ENCODE results near the gene RNF19B.
"Not testable (repeated sequence)": the region's sequence is repeated elsewhere in the genome, so short reads cannot be mapped to it uniquely, and the experiment has no call there.

The RNF19B gene

GRCh38 chr1:32964461-32965250 lies at the start of gene RNF19B:
RNF19B (minus strand) TSS chr1:32964809; CDS start chr1:32964685, 124 bp downstream.
- DNase-seq (ENCODE audit: low spot score) = peak; percentile 95

GRCh38 chr1:33013791-33014190 lies 49.2 kb upstream of the RNF19B start:
- no peak for DNase-seq (ENCODE audit: low spot score)

GRCh38 chr1:33012165-33012564 lies 47.6 kb upstream of the RNF19B start:
- DNase-seq (ENCODE audit: low spot score) = no peak

- DNase-seq (ENCODE audit: low spot score) = no peak
Measured at GRCh38 chr1:33010932-33011731, 46.5 kb upstream of the RNF19B start.

GRCh38 chr1:33009561-33009960 lies 45.0 kb upstream of the RNF19B start:
- no peak for DNase-seq (ENCODE audit: low spot score)

- no peak for DNase-seq (ENCODE audit: low spot score)
Measured at GRCh38 chr1:33008051-33008914, 43.7 kb upstream of the RNF19B start.

GRCh38 chr1:33007190-33008050 lies 42.8 kb upstream of the RNF19B start:
- DNase-seq (ENCODE audit: low spot score) = peak; percentile 32

- no peak for DNase-seq (ENCODE audit: low spot score)
Measured at GRCh38 chr1:33005838-33006421, 41.3 kb upstream of the RNF19B start.

- no peak for DNase-seq (ENCODE audit: low spot score)
Measured at GRCh38 chr1:33005117-33005837, 40.7 kb upstream of the RNF19B start.

- DNase-seq (ENCODE audit: low spot score) = no peak
Measured at GRCh38 chr1:33004613-33005012, 40.0 kb upstream of the RNF19B start.

DNA sequence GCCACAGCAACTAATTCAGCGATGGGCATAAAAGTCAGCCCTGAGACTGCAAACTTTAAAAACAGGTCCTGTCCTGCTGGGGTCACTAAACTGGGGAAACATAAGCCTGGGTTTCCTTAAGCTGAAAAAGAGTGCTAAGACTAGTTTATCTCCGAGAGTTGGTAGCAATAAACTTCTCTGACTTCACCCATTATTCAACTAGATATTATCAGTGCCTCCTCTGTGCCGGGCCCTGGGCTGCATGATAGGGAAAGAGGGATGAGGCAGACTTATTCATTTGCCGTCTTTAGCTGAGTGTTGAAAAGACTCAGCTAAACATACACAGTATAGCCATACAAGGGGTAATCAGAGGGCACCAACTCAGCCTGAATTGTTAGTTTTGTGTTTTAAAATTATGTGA lies 39.0 kb upstream of the RNF19B start:
- DNase-seq (ENCODE audit: low spot score) = no peak

DNA sequence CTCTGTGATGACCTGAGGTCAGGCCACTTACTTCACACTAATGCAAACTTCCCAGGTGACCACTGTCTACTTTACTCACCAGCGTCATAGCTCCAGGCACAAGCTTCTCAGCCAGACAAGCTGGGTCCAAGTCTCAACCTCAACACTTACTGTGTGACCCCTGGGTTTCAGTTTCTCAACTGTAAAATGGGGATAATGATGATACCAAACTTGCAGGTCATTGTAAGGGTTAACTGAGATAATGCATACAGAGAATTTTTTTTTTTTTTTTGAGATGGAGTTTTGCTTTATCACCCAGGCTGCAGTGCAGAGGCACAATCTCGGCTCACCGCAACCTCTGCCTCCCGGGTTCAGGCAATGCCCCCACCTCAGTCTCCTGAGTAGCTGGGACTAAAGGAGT lies 37.4 kb upstream of the RNF19B start:
- DNase-seq (ENCODE audit: low spot score) = no peak

DNA sequence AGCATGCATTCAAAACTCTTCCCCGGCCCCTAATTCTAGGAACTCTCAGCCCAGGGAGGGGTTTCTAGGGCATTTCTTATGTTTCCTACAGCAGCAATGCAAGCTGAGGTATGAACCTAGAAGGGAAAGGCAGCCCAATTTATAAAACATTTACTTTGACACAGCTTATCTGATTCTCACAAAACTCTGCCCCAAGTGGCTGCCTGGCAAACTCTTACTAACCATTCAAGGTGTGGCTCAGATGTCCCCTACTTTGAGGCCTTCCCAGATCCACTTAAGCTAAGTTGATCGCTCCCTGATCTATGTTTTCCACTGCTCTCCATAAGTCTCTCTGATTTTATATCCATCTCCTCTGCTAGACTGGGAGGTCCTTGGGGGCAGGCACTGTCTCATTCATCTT lies 36.7 kb upstream of the RNF19B start:
- DNase-seq (ENCODE audit: low spot score) = no peak

- no peak for DNase-seq (ENCODE audit: low spot score)
Measured at GRCh38 chr1:33000427-33001026, 35.9 kb upstream of the RNF19B start.

DNA sequence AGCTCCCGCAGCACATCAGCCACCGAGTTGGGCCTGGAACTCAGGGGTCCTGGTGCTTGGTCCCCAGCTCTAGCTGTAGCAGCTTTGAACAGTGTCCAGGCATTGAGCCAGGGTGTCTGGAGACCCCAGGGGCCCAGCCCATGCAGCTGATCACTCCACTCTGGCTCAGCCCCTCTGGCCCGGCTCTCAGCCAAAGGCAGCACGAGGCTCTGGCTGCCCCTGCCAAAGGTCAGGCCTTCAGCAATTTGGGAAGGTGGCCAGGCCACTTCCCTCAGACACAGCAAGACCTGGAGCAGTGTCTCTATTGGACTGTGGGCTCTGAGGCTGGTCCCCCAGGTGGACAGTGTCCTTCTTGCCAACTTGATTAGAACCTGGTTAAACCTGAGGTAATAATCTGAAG lies 34.4 kb upstream of the RNF19B start:
- no peak for DNase-seq (ENCODE audit: low spot score)

- no peak for DNase-seq (ENCODE audit: low spot score)
Measured at GRCh38 chr1:32998064-32998463, 33.5 kb upstream of the RNF19B start.

DNA sequence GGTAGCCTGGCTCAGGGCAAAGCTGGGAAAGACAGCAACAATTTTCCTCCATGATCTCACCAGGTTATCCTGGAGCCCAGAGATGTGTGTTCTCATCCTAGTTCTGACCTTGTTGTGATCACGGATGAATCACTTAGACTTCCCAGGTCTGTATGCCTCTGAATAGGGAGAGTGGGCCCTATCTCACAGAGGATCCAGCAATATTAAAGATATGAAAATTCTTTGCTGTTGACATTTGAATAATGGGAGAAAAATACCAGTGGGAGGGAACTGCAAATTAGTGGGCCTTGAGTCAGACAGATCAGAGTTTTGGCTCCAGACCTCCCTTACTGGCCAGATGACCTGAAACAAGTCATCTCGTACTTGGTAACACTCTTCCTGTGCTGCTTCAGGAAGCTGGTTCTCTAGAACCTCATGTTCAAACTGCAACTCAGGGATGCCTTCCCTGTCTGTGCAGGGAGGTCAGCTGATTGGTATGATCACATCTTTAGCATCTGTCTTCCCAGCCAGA lies 32.8 kb upstream of the RNF19B start:
- DNase-seq (ENCODE audit: low spot score) = no peak

DNA sequence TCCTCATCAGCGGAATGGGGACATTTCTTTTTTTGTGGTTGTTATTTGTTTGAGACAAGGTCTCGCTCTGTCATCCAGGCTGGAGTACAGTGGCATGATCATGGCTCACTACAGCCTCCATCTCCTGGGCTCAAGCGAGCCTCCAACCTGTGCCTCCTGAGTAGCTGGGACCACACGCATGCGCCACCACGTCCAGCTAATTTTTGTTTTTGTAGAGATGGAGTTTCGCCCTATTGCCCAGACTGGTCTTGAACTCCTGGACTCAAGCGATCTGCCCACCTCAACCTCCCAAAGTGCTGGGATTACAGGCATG lies 28.7 kb upstream of the RNF19B start:
- not testable (repeated sequence) for DNase-seq (ENCODE audit: low spot score)

DNA sequence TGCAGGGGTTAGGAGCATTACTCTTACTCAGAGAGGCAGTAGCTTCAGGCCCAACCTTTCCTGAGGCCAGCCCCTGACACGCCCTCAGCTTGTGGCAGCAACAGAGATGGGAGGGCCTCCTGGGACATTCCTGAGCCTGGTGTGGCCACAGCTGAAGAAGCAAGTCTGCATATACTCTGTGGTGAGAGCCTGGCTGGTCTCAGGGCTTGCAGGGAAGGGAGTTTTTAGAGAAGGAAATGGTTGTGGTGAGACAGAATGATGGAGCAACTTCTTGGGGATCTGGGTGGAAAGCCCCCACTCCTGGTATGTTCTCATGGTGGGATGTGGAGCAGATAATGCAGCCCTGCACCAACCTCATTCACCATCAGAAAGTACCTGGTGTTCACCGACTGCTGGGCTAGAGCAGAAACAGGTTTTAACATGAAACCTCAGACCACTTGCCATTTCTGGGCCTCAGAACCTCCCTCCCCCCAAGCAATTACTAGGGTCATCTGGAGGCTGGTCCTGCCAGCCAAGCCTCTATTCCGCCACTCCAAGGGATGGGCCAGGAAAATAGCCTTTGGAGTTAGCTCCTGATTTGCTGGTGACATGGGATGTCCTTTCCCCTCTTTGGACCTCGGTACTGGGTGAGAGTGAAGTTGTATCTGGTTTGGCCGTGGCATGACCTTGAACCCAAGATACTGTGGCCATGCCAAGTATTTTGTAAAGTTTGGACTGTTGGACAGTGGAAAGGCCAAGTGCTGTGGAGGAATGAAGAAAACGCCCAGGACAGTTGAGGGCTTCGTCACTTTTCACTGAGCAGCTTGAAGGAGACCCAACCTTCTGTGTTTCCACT lies 28.1 kb upstream of the RNF19B start:
- DNase-seq (ENCODE audit: low spot score) = peak; percentile 39
